HG02588 (cell line): ENCODE measurements around the gene MLC1.
"Not testable (repeated sequence)": the region's sequence is repeated elsewhere in the genome, so short reads cannot be mapped to it uniquely, and the experiment has no call there.

Source experiments
- ATAC-seq: cut with Tn5 transposase; IDR thresholded peaks from one replicate; pipeline ENCODE4 v1.9.1; 2021; ENCODE audit warnings: mild to moderate bottlenecking, moderate library complexity; ENCODE audit not compliant: unreplicated experiment

The MLC1 gene

DNA sequence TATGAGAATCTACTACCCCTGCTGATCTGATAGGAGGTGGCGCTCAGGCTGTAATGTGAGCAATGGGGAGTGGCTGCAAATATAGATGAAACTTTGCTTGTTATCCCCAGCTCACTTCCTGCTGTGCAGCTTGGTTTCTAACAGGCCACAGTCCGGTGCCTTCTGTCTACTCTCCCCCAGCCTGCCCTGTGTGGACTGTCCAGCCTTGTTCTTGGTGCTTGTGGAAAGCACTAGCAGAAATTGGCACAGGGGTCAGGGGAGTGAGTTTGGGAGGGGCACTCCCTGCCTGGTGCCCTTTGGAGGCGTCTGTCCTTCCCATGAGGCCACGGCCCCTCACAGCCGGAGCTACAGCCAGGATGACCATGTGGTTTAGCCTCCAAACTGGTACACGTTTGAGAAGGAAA is 18.9 kb upstream of the MLC1 start:
- ATAC-seq = no peak

DNA sequence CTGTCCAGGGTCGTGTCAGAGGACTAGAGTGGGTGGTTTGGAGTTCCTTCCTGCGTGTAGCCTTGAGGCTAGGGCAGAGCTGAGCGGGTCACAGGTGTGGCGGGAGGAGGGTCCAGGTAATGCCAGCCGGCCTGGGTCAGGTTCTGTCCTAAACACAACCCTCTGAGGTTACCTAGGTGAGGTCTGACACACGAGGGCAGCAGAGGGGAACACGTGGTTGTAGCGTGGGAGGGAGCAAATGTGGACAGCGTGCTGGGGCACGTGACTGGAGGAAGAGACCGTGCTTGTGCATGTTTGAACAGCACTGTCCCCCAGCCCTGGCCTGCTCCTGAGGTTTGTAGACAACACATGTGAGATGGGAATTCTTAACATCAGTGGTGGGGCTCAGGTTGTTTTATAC is 17.7 kb upstream of the MLC1 start:
- no peak for ATAC-seq

DNA sequence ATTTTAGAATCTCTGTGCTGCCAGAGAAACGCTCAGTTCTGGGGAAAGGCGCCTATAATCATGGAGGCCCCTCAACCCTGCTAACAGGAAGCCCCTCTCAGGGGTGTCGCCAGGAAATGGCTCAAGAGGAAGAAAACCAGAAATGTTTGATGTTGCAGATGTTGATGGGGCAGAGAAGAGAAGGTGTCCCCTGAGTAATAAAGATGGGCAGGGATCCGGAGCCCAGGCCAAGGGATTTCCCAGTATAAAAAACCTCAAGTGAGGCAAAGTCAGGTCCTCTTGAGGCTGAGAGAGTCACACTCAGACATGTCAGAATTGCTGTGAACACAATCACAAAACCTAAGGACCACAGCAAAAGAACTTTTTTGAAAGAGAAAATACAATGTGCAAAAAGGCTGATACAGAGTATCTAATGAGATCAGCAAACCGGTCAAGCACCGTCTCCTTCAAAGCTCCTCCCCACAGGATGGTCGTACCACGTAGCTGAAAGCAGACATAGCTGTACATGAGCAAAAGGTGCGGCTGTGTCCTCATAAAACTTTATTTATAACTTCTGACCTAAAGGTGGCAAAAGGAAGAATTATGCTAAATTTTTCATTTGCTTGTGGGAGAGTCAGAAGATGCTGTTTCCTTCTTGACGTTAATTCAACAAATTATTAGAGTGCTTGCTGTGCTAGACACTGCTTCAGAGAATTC is 16.8 kb upstream of the MLC1 start:
- no peak for ATAC-seq

DNA sequence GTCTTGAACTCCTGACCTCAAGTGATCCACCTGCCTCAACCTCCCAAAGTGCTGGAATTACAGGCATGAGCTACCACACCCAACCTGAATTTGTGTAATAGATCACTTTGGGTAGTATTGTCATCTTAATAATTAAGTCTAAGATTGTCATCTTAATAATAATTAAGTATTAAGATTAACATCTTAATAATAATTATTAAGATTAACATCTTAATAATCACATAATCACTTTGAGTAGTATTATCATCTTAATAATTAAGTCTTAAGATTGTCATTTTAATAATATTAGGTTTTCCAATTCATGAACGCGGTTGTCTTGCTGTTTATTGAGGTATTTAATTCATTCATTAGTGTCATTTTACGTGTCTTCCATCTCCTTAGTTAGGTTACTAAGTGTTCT is 12.8 kb upstream of the MLC1 start:
- no peak for ATAC-seq

DNA sequence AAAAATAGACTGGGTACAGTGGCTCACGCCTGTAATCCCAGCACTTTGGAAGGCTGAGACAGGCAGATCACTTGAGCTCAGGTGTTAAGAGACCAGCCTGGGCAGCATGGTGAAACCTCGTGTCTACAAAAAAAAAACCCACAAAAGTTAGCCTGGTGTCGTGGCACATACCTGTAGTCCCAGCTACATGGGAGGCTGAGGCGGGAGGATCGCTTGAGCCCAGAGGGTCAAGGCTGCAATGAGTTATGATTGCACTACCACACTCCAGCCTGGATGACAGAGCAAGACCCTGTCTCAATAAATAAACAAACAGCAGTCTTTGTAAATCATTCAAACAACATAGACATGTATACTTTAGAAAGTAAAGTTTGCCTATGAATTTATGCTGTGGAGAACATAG is 7.1 kb upstream of the MLC1 start:
- no peak for ATAC-seq

DNA sequence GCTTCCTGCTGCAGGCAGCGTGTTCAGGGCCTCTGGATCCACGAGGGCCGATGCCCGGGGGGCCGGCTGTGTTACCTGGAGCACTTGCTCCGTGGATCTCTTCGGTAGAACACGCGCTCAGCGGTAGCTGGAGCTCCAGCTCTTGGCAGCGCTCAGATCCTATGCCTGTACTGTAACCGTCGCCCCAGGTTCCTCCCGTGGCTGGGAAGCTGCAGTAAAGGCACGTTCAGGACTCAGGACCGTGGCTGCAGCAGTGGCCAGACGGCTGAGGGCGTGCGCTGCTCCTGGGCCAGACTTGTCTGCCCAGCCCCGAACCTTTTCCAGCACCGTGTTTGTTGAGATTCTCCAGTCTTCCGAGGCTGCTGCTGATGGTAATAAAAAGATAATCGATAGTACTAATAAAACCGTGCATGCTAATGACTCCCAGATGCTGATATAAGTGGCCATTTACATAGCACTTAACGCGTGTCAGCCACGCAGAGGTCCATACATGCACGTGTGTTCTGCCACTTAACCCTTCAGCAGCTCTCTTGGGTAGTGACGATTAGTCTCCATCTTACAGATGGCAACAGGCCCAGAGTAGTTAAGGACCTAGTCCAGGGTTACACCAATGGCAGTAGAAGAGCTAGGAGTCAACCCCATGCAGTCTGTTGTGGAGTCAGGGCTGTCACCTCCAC is 6.0 kb upstream of the MLC1 start:
- ATAC-seq = no peak

DNA sequence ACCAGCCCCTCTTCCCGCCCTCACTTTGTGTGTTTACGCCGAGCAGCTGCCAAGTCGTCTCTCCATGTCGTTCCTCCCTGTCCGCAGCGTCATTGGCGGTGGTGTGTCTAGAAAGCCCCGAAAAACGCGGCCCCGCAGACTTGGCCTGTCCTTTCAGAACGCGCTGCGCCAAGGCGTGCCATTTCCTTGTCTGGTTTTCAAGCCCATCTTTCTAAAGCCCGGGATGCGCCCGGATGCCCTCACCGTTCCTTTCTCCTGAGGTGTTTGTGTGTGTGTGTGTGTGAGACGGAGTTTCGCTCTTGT is 5.1 kb upstream of the MLC1 start:
- ATAC-seq = no peak

GRCh38 chr22:50089682-50090411 is 4.6 kb upstream of the MLC1 start, which contains the start of gene MOV10L1:
TSS of gene MOV10L1 (plus strand) at chr22:50090006. CDS start at chr22:50090089, 83 bp downstream.
- ATAC-seq = no peak

GRCh38 chr22:50089231-50089630 is 4.0 kb upstream of the MLC1 start:
- ATAC-seq = no peak

DNA sequence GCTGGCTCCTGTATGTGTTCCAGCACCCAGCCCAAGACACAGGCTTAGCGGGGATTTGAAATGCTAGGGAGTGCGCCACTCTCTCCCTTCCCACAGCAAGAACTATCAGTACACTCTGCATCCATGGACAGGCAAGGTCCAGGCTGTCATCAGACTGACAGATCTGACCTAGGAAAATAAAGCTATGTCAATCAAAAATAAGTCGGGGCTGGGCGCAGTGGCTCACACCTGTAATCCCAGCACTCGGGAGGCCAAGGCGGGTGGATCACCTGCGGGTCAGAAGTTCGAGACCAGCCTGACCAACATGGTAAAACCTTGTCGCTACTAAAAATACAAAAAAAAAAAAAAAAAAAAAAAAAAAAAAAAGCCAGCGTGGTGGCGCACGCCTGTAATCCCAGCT is 2.9 kb upstream of the MLC1 start:
- ATAC-seq = no peak

GRCh38 chr22:50087646-50088045 is 2.4 kb upstream of the MLC1 start:
- no peak for ATAC-seq

DNA sequence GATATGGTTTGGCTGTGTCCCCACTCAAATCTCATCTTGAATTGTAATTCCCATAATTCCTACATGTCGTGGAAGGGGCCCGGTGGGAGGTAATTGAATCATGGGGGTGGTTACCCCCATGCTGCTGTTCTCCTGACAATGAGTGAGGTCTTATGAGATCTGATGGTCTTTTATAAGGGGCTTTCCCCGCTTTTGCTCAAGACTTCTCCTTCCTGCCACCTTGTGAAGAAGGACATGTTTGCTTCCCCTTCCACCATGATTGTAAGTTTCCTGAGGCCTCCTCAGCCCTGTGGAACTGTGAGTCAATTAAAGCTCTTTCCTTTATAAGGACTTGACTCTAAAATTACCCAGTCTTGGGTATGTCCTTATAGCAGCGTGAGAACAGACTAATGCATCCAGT is 1.7 kb upstream of the MLC1 start:
- ATAC-seq = not testable (repeated sequence)

- ATAC-seq = no peak
These were observed 1.3 kb upstream of the MLC1 start for GRCh38 chr22:50086526-50086925.

DNA sequence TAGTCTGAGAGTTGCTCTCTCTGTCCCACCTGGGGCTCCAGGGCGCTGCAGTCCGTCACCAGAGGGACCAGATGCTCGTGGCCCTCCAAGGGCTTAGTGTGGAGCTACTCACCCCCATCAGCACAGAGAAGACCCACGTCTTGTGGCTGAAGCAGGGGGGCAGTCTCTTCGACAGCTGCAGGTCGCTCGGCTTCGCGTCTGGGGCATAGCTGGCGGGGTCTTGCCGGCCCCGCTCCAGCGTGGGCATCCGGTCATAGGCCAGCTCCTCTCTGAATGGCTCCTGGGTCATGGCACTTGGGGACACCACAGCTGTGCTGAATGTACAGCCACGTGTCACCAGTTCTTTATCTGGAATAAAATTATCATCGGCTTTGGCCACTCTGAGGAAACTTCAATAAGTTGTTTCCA is 608 bp downstream of the MLC1 start:
- no peak for ATAC-seq

GRCh38 chr22:50084080-50084477 is 1.1 kb downstream of the MLC1 start:
- no peak for ATAC-seq

GRCh38 chr22:50083462-50084079 is 1.7 kb downstream of the MLC1 start:
- ATAC-seq = no peak

GRCh38 chr22:50082961-50083461 is 2.2 kb downstream of the MLC1 start:
- no peak for ATAC-seq

- no peak for ATAC-seq
These were observed 3.0 kb downstream of the MLC1 start for GRCh38 chr22:50082197-50082715.

GRCh38 chr22:50081426-50082196 is 3.6 kb downstream of the MLC1 start:
- ATAC-seq = no peak

- ATAC-seq = no peak
These were observed 5.2 kb downstream of the MLC1 start for GRCh38 chr22:50080077-50080465.

DNA sequence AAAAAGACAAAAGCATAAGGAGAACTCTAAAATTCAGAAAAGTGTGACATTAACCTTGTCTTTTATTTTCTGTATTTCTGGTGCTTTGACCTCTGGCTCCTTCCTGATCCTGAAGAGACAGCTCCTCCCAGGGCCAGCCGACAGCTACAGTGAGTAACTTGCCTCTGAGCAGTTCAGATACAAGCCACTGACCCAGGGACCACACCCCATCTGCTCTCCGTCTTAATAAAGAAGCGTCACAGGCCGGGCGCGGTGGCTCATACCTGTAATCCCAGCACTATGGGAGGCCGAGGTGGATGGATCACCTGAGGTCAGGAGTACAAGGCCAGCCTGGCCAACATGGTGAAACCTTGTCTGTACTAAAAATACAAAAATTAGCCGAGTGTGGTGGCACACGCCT is 6.5 kb downstream of the MLC1 start:
- no peak for ATAC-seq
